CD4-positive, alpha-beta T cell (primary cell): ENCODE data around the gene TMEM40. TPM values are rescaled to one million over a fixed set of nuclear protein-coding genes. Genes with fewer than 3 reads are reported as not detected.

Source experiments
- ATAC-seq: fragments of 200-7000 bp; cut with Tn5 transposase; one replicate; pipeline ENCODE4 v1.10.0; 2022; ENCODE audit warnings: mild to moderate bottlenecking; ENCODE audit not compliant: poor library complexity
- CTCF ChIA-PET: fragments of 350-600 bp; sonication (Branson Sonifier 250); formaldehyde crosslinking; loops from one replicate; lab custom pipeline; 2021; ENCODE audit warnings: antibody characterized with exemption, inconsistent platforms; lab: Charles Lee
- POLR2A ChIA-PET: fragments of 350-600 bp; sonication (Branson Sonifier 250); formaldehyde crosslinking; loops from one replicate; lab custom pipeline; 2021; ENCODE audit warnings: antibody characterized with exemption, inconsistent platforms; lab: Charles Lee
- DNase-seq, 14 experiments: peaks; one replicate each; pipeline ENCODE4 v3.0.0-alpha.2; 2013 to 2020; ENCODE audit warnings: mixed read lengths in 2 of 14
- H3K27ac ChIP-seq, 2 donors: one replicate each; pipeline versions ENCODE4 v1.5.1 to v1.7.0; 2013; ENCODE audit warnings: low read length in 2 of 2, low read depth in 1 of 2, mild to moderate bottlenecking in 1 of 2
- H3K27me3 ChIP-seq, 2 experiments: 1 replicate in 1 of 2; 2 replicates in 1 of 2; pipeline versions ENCODE4 v1.6.1 to v1.7.0; 2013; ENCODE audit warnings: low read length in 2 of 2, control low read depth in 1 of 2, mild to moderate bottlenecking in 1 of 2, moderate library complexity in 1 of 2; ENCODE audit not compliant: insufficient read depth in 2 of 2, control insufficient read depth in 1 of 2
- H3K36me3 ChIP-seq: one replicate; pipeline ENCODE4 v1.6.1; 2013; ENCODE audit warnings: low read length, control low read depth; ENCODE audit not compliant: insufficient read depth
- H3K4me1 ChIP-seq: one replicate; pipeline ENCODE4 v1.6.1; 2013; ENCODE audit warnings: low read length, control low read depth; ENCODE audit not compliant: insufficient read depth
- H3K4me3 ChIP-seq: one replicate; pipeline ENCODE4 v1.5.1; 2013; ENCODE audit warnings: mild to moderate bottlenecking, low read length, moderate library complexity
- H3K9me3 ChIP-seq, 2 experiments: 1 replicate in 1 of 2; 2 replicates in 1 of 2; pipeline versions ENCODE4 v1.6.1 to v1.7.0; 2013; ENCODE audit warnings: low read length in 2 of 2, mild to moderate bottlenecking in 2 of 2, control low read depth in 1 of 2, moderate library complexity in 1 of 2; ENCODE audit not compliant: control insufficient read depth in 1 of 2, insufficient read depth in 1 of 2
- H3K27ac Mint-ChIP-seq: one replicate; pipeline ENCODE4 v1.8.0; 2020; ENCODE audit warnings: mixed read lengths
- H3K27me3 Mint-ChIP-seq: one replicate; pipeline ENCODE4 v1.8.0; 2021; ENCODE audit warnings: mixed read lengths
- H3K36me3 Mint-ChIP-seq: one replicate; pipeline ENCODE4 v1.8.0; 2021; ENCODE audit warnings: low read depth, mixed read lengths
- H3K4me1 Mint-ChIP-seq: one replicate; pipeline ENCODE4 v1.8.0; 2021; ENCODE audit warnings: low read depth, mixed read lengths
- H3K4me3 Mint-ChIP-seq: one replicate; pipeline ENCODE4 v1.8.0; 2020; ENCODE audit warnings: mild to moderate bottlenecking, mixed read lengths
- H3K9me3 Mint-ChIP-seq: one replicate; pipeline ENCODE4 v1.8.0; 2020; ENCODE audit warnings: mixed read lengths
- intact Hi-C, 2 experiments: fragments of 100-400 bp; cut with DNase I in 1 of 2; cut with micrococcal nuclease in 1 of 2; formaldehyde crosslinking; loops; one replicate each; pipeline versions ENCODE4 v1.15.1 to v1.9.0; 2023 to 2025; cut with DNase I, micrococcal nuclease
- total RNA-seq, 174 experiments: library from RNA in 2 of 174; stranded (reverse) in 2 of 174; gene quantifications; one replicate each; pipeline ENCODE4 v1.2.3 and lab custom pipeline; 2021 to 2026
- TF ChIP-seq, protein P1 (sequence below): fragments of 200-600 bp; IDR thresholded peaks from one replicate; pipeline ENCODE4 v1.8.0; 2022; ENCODE audit warnings: antibody characterized with exemption, mild to moderate bottlenecking

TMEM40 gene
- total RNA-seq, 2 experiments from 2014 or later, result not detected

DNA sequence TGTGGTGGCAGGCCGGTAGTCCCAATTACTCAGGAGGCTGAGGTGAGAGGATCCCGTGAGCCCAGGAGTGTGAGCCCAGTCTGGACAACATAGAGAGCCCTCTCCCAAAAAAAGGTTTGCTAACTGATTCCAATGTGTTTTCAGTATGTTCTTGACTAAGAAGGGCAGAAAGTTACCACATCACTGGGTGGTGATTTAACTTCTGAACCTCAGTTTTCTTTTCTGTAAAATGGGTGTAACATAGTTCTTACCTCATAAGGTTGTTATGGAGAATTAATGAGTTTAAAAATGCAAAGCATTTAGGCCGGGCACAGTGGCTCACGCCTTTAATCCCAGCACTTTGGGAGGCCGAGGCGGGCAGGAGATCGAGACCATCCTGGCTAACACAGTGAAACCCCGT is 66.6 kb downstream of the TMEM40 start:
- POLR2A ChIA-PET, result interaction anchor here (0.5 kb wide), 1 partner anchor 29 kb away, joined by 3 read pairs; no protein-coding TSS in a partner anchor
- intact Hi-C loops, result no loop called here
- TF ChIP-seq, protein P1, sequence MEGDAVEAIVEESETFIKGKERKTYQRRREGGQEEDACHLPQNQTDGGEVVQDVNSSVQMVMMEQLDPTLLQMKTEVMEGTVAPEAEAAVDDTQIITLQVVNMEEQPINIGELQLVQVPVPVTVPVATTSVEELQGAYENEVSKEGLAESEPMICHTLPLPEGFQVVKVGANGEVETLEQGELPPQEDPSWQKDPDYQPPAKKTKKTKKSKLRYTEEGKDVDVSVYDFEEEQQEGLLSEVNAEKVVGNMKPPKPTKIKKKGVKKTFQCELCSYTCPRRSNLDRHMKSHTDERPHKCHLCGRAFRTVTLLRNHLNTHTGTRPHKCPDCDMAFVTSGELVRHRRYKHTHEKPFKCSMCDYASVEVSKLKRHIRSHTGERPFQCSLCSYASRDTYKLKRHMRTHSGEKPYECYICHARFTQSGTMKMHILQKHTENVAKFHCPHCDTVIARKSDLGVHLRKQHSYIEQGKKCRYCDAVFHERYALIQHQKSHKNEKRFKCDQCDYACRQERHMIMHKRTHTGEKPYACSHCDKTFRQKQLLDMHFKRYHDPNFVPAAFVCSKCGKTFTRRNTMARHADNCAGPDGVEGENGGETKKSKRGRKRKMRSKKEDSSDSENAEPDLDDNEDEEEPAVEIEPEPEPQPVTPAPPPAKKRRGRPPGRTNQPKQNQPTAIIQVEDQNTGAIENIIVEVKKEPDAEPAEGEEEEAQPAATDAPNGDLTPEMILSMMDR, result no peak
- Histone ChIP-seq H3K27ac (no peak overlapping the region), H3K27me3 (no peaks in the 10 kb centered on the region), H3K4me3 (no peak overlapping the region), H3K4me1 (no peaks in the 10 kb centered on the region), H3K36me3 (no peaks in the 10 kb centered on the region), H3K9me3 (no peaks in the 10 kb centered on the region)
- H3K4me1 Mint-ChIP-seq, result no peaks in the 10 kb centered on the region
- H3K27me3 Mint-ChIP-seq, result no peaks in the 10 kb centered on the region
- CTCF ChIA-PET, result no interaction called here
- H3K27ac Mint-ChIP-seq, result no peak overlapping the region
- H3K36me3 Mint-ChIP-seq, result no peaks in the 10 kb centered on the region
- no peak for ATAC-seq
- DNase-seq, result no peak
- H3K4me3 Mint-ChIP-seq, result no peak overlapping the region
- no peaks in the 10 kb centered on the region for H3K9me3 Mint-ChIP-seq

GRCh38 chr3:12689997-12690711 is 68.9 kb downstream of the TMEM40 start:
- no peaks in the 10 kb centered on the region for H3K9me3 ChIP-seq
- H3K36me3 ChIP-seq, result no peaks in the 10 kb centered on the region
- no peaks in the 10 kb centered on the region for H3K27me3 Mint-ChIP-seq
- H3K4me3 Mint-ChIP-seq, result no peak overlapping the region
- ATAC-seq (no peak), DNase-seq (no peak)
- no peaks in the 10 kb centered on the region for H3K4me1 Mint-ChIP-seq
- H3K27ac ChIP-seq, result no peak overlapping the region
- intact Hi-C loops, result no loop called here
- H3K4me3 ChIP-seq, result no peak overlapping the region
- H3K27ac Mint-ChIP-seq, result no peak overlapping the region
- H3K9me3 Mint-ChIP-seq, result no peaks in the 10 kb centered on the region
- ChIA-PET POLR2A (no interaction called here), CTCF (no interaction called here)
- TF ChIP-seq, protein P1, result no peak
- no peaks in the 10 kb centered on the region for H3K36me3 Mint-ChIP-seq
- H3K27me3 ChIP-seq, result no peaks in the 10 kb centered on the region
- H3K4me1 ChIP-seq, result no peaks in the 10 kb centered on the region

DNA sequence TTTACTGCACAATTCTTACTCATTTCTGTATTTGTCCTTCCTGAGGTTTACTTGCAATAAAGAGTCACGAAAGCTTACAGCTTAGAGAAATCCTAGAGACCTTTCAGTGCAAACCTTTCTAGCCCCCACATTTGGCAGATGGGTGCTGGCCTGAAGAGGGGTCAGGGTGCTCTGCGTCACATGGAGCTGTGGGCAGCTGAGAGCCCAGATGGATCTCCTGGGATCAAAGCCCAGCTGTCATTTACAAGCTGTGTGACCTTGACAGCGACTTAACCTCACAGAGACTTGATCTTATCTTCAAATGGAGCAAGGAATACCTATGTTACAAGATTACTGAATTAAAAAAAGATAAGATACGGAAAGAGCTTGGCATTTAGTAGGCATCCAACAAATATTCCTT is 71.1 kb downstream of the TMEM40 start:
- Mint-ChIP-seq H3K4me1 (no peaks in the 10 kb centered on the region), H3K4me3 (no peak overlapping the region), H3K27me3 (no peaks in the 10 kb centered on the region), H3K27ac (no peak overlapping the region), H3K9me3 (no peaks in the 10 kb centered on the region), H3K36me3 (no peaks in the 10 kb centered on the region)
- ChIA-PET POLR2A (no interaction called here), CTCF (no interaction called here)
- Histone ChIP-seq H3K9me3 (no peaks in the 10 kb centered on the region), H3K36me3 (no peaks in the 10 kb centered on the region), H3K27ac (no peak overlapping the region), H3K4me3 (no peak overlapping the region), H3K4me1 (no peaks in the 10 kb centered on the region), H3K27me3 (no peaks in the 10 kb centered on the region)
- ATAC-seq (no peak), DNase-seq (no peak)
- intact Hi-C loops, result no loop called here
- TF ChIP-seq, protein P1, result no peak
